Smooth muscle cell (in vitro differentiated cells): ENCODE measurements around the gene CCNF. TPM values are rescaled to one million over a fixed set of nuclear protein-coding genes. Genes with fewer than 3 reads are reported as not detected.

ENCODE experiments used
- DNase-seq: peaks from one replicate; lab custom pipeline; 2025; ENCODE audit not compliant: unreplicated experiment; lab: John Stamatoyannopoulos, UW
- H2AFZ ChIP-seq: fragments of 200-600 bp; sonication (generic); 2 replicates; pipeline ENCODE4 v1.6.0; 2016; ENCODE audit warnings: antibody characterized with exemption, low read depth, mild to moderate bottlenecking
- H3F3A ChIP-seq: fragments of 200-600 bp; sonication (generic); 2 replicates; pipeline ENCODE4 v1.6.0; 2017; ENCODE audit warnings: antibody characterized with exemption, low read depth
- H3K27ac ChIP-seq: fragments of 200-600 bp; sonication (generic); 2 replicates; pipeline ENCODE4 v1.5.1; 2016; ENCODE audit warnings: low read depth, mild to moderate bottlenecking
- H3K27me3 ChIP-seq: fragments of 200-600 bp; sonication (generic); 2 replicates; pipeline ENCODE4 v1.6.1; 2016; ENCODE audit warnings: low read depth, mild to moderate bottlenecking
- H3K36me3 ChIP-seq: fragments of 200-600 bp; sonication (generic); 2 replicates; pipeline ENCODE4 v1.5.1; 2016; ENCODE audit warnings: low read depth
- H3K4me1 ChIP-seq: fragments of 200-600 bp; sonication (generic); 2 replicates; pipeline ENCODE4 v1.5.1; 2016; ENCODE audit warnings: low read depth
- H3K4me2 ChIP-seq: fragments of 200-600 bp; sonication (generic); 2 replicates; pipeline ENCODE4 v1.6.0; 2016; ENCODE audit warnings: mild to moderate bottlenecking
- H3K4me3 ChIP-seq: fragments of 200-600 bp; sonication (generic); 2 replicates; pipeline ENCODE4 v1.5.1; 2016; ENCODE audit warnings: mild to moderate bottlenecking
- H3K79me2 ChIP-seq: fragments of 200-600 bp; sonication (generic); 2 replicates; pipeline ENCODE4 v1.6.0; 2016; ENCODE audit warnings: low read depth, mild to moderate bottlenecking
- H3K9ac ChIP-seq: fragments of 200-600 bp; sonication (generic); 2 replicates; pipeline ENCODE4 v1.6.0; 2016; ENCODE audit warnings: low read depth
- H3K9me3 ChIP-seq: fragments of 200-600 bp; sonication (generic); replicated peaks from 2 replicates; pipeline ENCODE4 v1.5.1; 2016; ENCODE audit warnings: low read depth
- H4K20me1 ChIP-seq: fragments of 200-600 bp; sonication (generic); 2 replicates; pipeline ENCODE4 v1.6.0; 2016; ENCODE audit warnings: low read depth
- CTCF ChIP-seq: fragments of 200-600 bp; sonication (generic); IDR thresholded peaks from 2 replicates; pipeline ENCODE4 v1.5.1; 2017; ENCODE audit warnings: borderline replicate concordance, mild to moderate bottlenecking, antibody characterized with exemption; ENCODE audit not compliant: insufficient read depth, poor library complexity, severe bottlenecking
- WGBS: methylation state at CpG from one replicate; pipeline ENCODE4 v1.1.7; 2016; ENCODE audit warnings: low lambda C conversion rate; 5-methylcytosine and 5-hydroxymethylcytosine counted together
- polyA plus RNA-seq: library from polyadenylated mRNA; unstranded; fragments of >200 nt; fragmentation: Nextera tagmentation; extraction: Ambion mirVana; gene quantifications from 2 replicates; pipeline ENCODE4 v1.2.1, GENCODE V29; 2016
- total RNA-seq: library from RNA; depleted of rRNA; stranded (reverse); fragments of >200 nt; gene quantifications from 2 replicates; pipeline ENCODE4 v1.2.3, GENCODE V29; 2014

The CCNF gene
- total and polyA plus RNA-seq, 2 experiments from 2014 or later: 3.6 to 12.8 TPM

GRCh38 chr16:2443555-2443954, 14.3 kb downstream of the CCNF start:
- Histone ChIP-seq H2AFZ (no peak overlapping the region), H3K4me1 (no peaks in the 10 kb centered on the region), H3K27me3 (no peaks in the 10 kb centered on the region), H3K9me3 (no peaks in the 10 kb centered on the region), H3K9ac (no peak overlapping the region), H3K4me2 (no peak overlapping the region), H3F3A (no peaks in the 10 kb centered on the region), H3K27ac (no peak overlapping the region), H3K79me2 (no peaks in the 10 kb centered on the region), H3K36me3 (no peaks in the 10 kb centered on the region), H4K20me1 (no peaks in the 10 kb centered on the region), H3K4me3 (no peak overlapping the region)
- DNase-seq: no peak
- no peak for TF ChIP-seq CTCF
- 95% methylated on average over 9 of the region's 9 CpGs for WGBS

GRCh38 chr16:2447920-2448583, 18.8 kb downstream of the CCNF start:
- H3K79me2 ChIP-seq: no peaks in the 10 kb centered on the region
- H3K36me3 ChIP-seq: no peaks in the 10 kb centered on the region
- 93% methylated on average over 11 of the region's 11 CpGs for WGBS
- no peaks in the 10 kb centered on the region for H3K9me3 ChIP-seq
- no peak for DNase-seq
- H3K4me2 ChIP-seq: no peak overlapping the region
- H2AFZ ChIP-seq: no peak overlapping the region
- no peak overlapping the region for H3K4me3 ChIP-seq
- H3K9ac ChIP-seq: no peak overlapping the region
- no peaks in the 10 kb centered on the region for H3K4me1 ChIP-seq
- no peaks in the 10 kb centered on the region for H4K20me1 ChIP-seq
- no peaks in the 10 kb centered on the region for H3K27me3 ChIP-seq
- no peaks in the 10 kb centered on the region for H3F3A ChIP-seq
- no peak for TF ChIP-seq CTCF
- no peak overlapping the region for H3K27ac ChIP-seq

- H3K4me3 ChIP-seq: no peak overlapping the region
- no peaks in the 10 kb centered on the region for H3K27me3 ChIP-seq
- 97% methylated on average over 25 of the region's 25 CpGs for WGBS
- no peaks in the 10 kb centered on the region for H3K4me1 ChIP-seq
- no peaks in the 10 kb centered on the region for H3K36me3 ChIP-seq
- H3K27ac ChIP-seq: no peak overlapping the region
- no peak overlapping the region for H2AFZ ChIP-seq
- H4K20me1 ChIP-seq: no peaks in the 10 kb centered on the region
- no peak overlapping the region for H3K4me2 ChIP-seq
- H3K9ac ChIP-seq: no peak overlapping the region
- H3K79me2 ChIP-seq: no peaks in the 10 kb centered on the region
- no peaks in the 10 kb centered on the region for H3K9me3 ChIP-seq
- H3F3A ChIP-seq: no peaks in the 10 kb centered on the region
- DNase-seq: no peak
- TF ChIP-seq CTCF: no peak
These were observed 19.9 kb downstream of the CCNF start for GRCh38 chr16:2449118-2449517.

GRCh38 chr16:2450535-2450934, 21.3 kb downstream of the CCNF start:
- Histone ChIP-seq H4K20me1 (no peaks in the 10 kb centered on the region), H3K4me3 (no peak overlapping the region), H3K79me2 (no peaks in the 10 kb centered on the region), H3K4me2 (no peak overlapping the region), H3K4me1 (no peaks in the 10 kb centered on the region), H3K27me3 (no peaks in the 10 kb centered on the region), H3K36me3 (no peaks in the 10 kb centered on the region), H3K9me3 (no peaks in the 10 kb centered on the region), H3K9ac (no peak overlapping the region), H3F3A (no peaks in the 10 kb centered on the region), H3K27ac (no peak overlapping the region), H2AFZ (no peak overlapping the region)
- TF ChIP-seq CTCF: no peak
- over 99% methylated on average over 8 of the region's 8 CpGs for WGBS
- no peak for DNase-seq
